ENCODE data around the gene CABYR.

- no peak for TF ChIP-seq ZNF747 (tag by site-specific recombination; IDR thresholded peaks at IDR 0.05)
- peak; percentile 58 for TF ChIP-seq CTCF (tag by site-specific recombination; IDR thresholded peaks at IDR 0.05)
- no peak for TF ChIP-seq ZNF449 (tag by site-specific recombination; IDR thresholded peaks at IDR 0.05)
- no peak for TF ChIP-seq PBX3 (CRISPR knock-in tag; IDR thresholded peaks at IDR 0.05)
- no peak for TF ChIP-seq ZNF639 (tag by site-specific recombination; IDR thresholded peaks at IDR 0.05)
- TF ChIP-seq ZBTB26 (tag by site-specific recombination; optimal IDR thresholded peaks at IDR 0.05), result no peak
- TF ChIP-seq ZBTB49 (tag by site-specific recombination; IDR thresholded peaks at IDR 0.05; ENCODE audit: low read depth), result no peak
- TF ChIP-seq GLI4 (tag by site-specific recombination; IDR thresholded peaks at IDR 0.05), result no peak
- TF ChIP-seq PATZ1 (tag by site-specific recombination; IDR thresholded peaks at IDR 0.05), result no peak
- no peak for TF ChIP-seq ZBTB10 (tag by site-specific recombination; IDR thresholded peaks at IDR 0.05)
Measured at GRCh38 chr18:24176727-24177416, 38.0 kb downstream of the CABYR start.
